Loucy (cell line): ENCODE data around the gene SAMD5.

Source experiments
- CTCF ChIP-seq: fragments of 200-600 bp; sonication (generic); conservative IDR thresholded peaks from 2 replicates; pipeline ENCODE4 v1.5.1; 2014; ENCODE audit warnings: mild to moderate bottlenecking, antibody characterized with exemption, low read length
- EZH2phosphoT487 ChIP-seq: fragments of 200-600 bp; IDR thresholded peaks from 2 replicates; pipeline ENCODE4 v1.6.1; 2018; ENCODE audit warnings: antibody characterized with exemption, mild to moderate bottlenecking, moderate library complexity, borderline replicate concordance

DNA sequence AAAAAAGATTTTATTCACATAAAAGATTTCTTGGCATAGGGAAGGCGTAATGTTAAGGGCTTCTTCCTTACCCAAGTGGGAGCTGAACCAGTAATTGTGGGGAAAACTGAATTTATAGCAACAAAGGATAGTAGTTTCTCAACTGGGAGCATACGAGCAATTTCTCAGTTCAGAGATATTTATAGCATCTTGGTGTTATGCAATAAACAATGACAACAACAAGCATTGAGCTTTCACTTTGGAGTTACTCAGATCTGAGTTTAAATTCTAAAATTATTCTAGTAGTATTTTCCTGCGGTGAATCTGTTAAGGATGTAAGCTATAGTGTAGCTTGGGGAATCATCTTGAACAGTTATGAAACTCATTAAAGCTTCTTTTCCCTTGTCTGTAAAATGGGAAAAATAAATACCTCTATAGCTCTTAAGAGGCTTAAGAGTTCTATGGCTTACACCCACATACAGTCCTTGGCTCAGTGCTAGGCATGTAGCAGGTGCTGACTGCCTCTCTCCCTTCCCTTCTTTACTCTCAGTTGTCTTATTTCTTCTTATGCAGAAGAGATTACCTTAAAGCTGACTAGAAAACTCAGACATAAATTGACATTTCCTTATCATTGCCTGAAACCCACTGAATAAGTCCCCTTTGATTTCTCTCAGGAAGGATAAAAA is 58.8 kb downstream of the SAMD5 start:
- TF ChIP-seq CTCF (no peak), EZH2phosphoT487 (no peak)
